HEK293 (cell line): ENCODE results near the gene BHLHE41.
A peak's percentile ranks its signal among the peaks of the same experiment; 100 is the strongest.

Experiments used
- CTCF ChIA-PET: fragments of 350-600 bp; formaldehyde crosslinking; extraction: SDS; loops from one replicate; lab custom pipeline; 2021; ENCODE audit warnings: antibody characterized with exemption; lab: Yijun Ruan, JAX
- POLR2A ChIA-PET: fragments of 300-600 bp; formaldehyde crosslinking; extraction: SDS; loops from one replicate; lab custom pipeline; 2020; ENCODE audit warnings: antibody characterized with exemption, inconsistent platforms; lab: Yijun Ruan, JAX
- H3K27ac ChIP-seq: fragments of 200-500 bp; sonication (Bioruptor generic); 2 replicates; pipeline ENCODE4 v1.5.1; 2014; ENCODE audit warnings: low read depth, low read length, control low read depth, inconsistent platforms; ENCODE audit errors: extremely low read depth
- H3K36me3 ChIP-seq, 2 experiments: fragments of 200-500 bp in 1 of 2; sonication (Bioruptor generic) in 1 of 2; 1 replicate in 1 of 2; 2 replicates in 1 of 2; pipeline ENCODE4 v1.5.1; 2014 to 2017; ENCODE audit warnings: inconsistent platforms in 2 of 2, low read length in 2 of 2; ENCODE audit not compliant: control insufficient read depth in 2 of 2, insufficient read depth in 1 of 2
- H3K4me1 ChIP-seq: fragments of 200-500 bp; sonication (Bioruptor generic); 2 replicates; pipeline ENCODE4 v1.5.1; 2014; ENCODE audit warnings: mild to moderate bottlenecking, low read length, inconsistent platforms; ENCODE audit not compliant: control insufficient read depth, insufficient read depth
- H3K4me3 ChIP-seq: 2 replicates; pipeline ENCODE4 v1.5.1; 2011; ENCODE audit warnings: low read depth, mild to moderate bottlenecking, control low read depth, low read length, moderate library complexity
- H3K9me3 ChIP-seq: fragments of 200-500 bp; sonication (Bioruptor generic); 2 replicates; pipeline ENCODE4 v1.5.1; 2014; ENCODE audit warnings: low read depth, low read length, inconsistent platforms; ENCODE audit not compliant: control insufficient read depth, insufficient read depth
- INSM2 ChIP-seq: fragments of 450-650 bp; formaldehyde crosslinking; IDR thresholded peaks from 2 replicates; pipeline ENCODE4 v1.5.1; 2016; ENCODE audit warnings: missing biosample characterization, missing genetic modification characterization
- SETDB1 ChIP-seq: IDR thresholded peaks from one replicate; pipeline ENCODE4 v1.6.1; 2017; ENCODE audit warnings: mild to moderate bottlenecking, low read length, moderate library complexity, mixed read lengths; ENCODE audit not compliant: insufficient read length
- SP2 ChIP-seq: fragments of 450-650 bp; formaldehyde crosslinking; IDR thresholded peaks from 2 replicates; pipeline ENCODE4 v1.5.1; 2016; ENCODE audit warnings: missing biosample characterization, missing genetic modification characterization
- ZBTB10 ChIP-seq: fragments of 450-650 bp; formaldehyde crosslinking; IDR thresholded peaks from 2 replicates; pipeline ENCODE4 v1.5.1; 2016; ENCODE audit warnings: missing biosample characterization, missing genetic modification characterization
- ZBTB20 ChIP-seq: fragments of 450-650 bp; formaldehyde crosslinking; IDR thresholded peaks from 2 replicates; pipeline ENCODE4 v1.5.1; 2016; ENCODE audit warnings: missing biosample characterization, missing genetic modification characterization
- ZBTB7A ChIP-seq: fragments of 450-650 bp; formaldehyde crosslinking; IDR thresholded peaks from 2 replicates; pipeline ENCODE4 v1.5.1; 2016; ENCODE audit warnings: low read depth, missing biosample characterization, missing genetic modification characterization
- ZNF138 ChIP-seq: fragments of 450-650 bp; formaldehyde crosslinking; IDR thresholded peaks from 2 replicates; pipeline ENCODE4 v1.5.1; 2016; ENCODE audit warnings: missing biosample characterization, missing genetic modification characterization, borderline replicate concordance
- ZNF19 ChIP-seq: fragments of 450-650 bp; formaldehyde crosslinking; IDR thresholded peaks from 2 replicates; pipeline ENCODE4; 2016; ENCODE audit warnings: missing biosample characterization, missing genetic modification characterization, low read depth
- ZNF311 ChIP-seq: fragments of 450-650 bp; formaldehyde crosslinking; IDR thresholded peaks from 2 replicates; pipeline ENCODE4 v1.5.1; 2017; ENCODE audit warnings: missing biosample characterization, missing genetic modification characterization, borderline replicate concordance
- ZNF366 ChIP-seq: fragments of 450-650 bp; formaldehyde crosslinking; conservative IDR thresholded peaks from 2 replicates; pipeline ENCODE4 v1.5.1; 2016; ENCODE audit warnings: missing biosample characterization, missing genetic modification characterization
- ZNF394 ChIP-seq: fragments of 450-650 bp; formaldehyde crosslinking; IDR thresholded peaks from 2 replicates; pipeline ENCODE4 v1.5.1; 2016; ENCODE audit warnings: missing biosample characterization, missing genetic modification characterization, mild to moderate bottlenecking, moderate library complexity, borderline replicate concordance
- ZNF449 ChIP-seq: fragments of 450-650 bp; formaldehyde crosslinking; IDR thresholded peaks from 2 replicates; pipeline ENCODE4 v1.5.1; 2017; ENCODE audit warnings: missing biosample characterization, mild to moderate bottlenecking, missing genetic modification characterization, moderate library complexity
- ZNF529 ChIP-seq: fragments of 450-650 bp; formaldehyde crosslinking; IDR thresholded peaks from 2 replicates; pipeline ENCODE4 v1.5.1; 2017; ENCODE audit warnings: missing genetic modification characterization, missing biosample characterization; ENCODE audit not compliant: insufficient replicate concordance
- ZNF549 ChIP-seq: fragments of 450-650 bp; IDR thresholded peaks from 2 replicates; pipeline ENCODE4 v1.5.1; 2018; ENCODE audit warnings: missing biosample characterization, missing genetic modification characterization, mild to moderate bottlenecking, inconsistent platforms, moderate library complexity
- ZNF558 ChIP-seq: fragments of 450-650 bp; formaldehyde crosslinking; IDR thresholded peaks from 2 replicates; pipeline ENCODE4 v1.5.1; 2016; ENCODE audit warnings: missing biosample characterization, missing genetic modification characterization
- ZNF621 ChIP-seq: fragments of 450-650 bp; formaldehyde crosslinking; IDR thresholded peaks from 2 replicates; pipeline ENCODE4 v1.5.1; 2017; ENCODE audit warnings: missing biosample characterization, missing genetic modification characterization
- TF ChIP-seq, protein P1 (sequence below): fragments of 450-650 bp; formaldehyde crosslinking; IDR thresholded peaks from 2 replicates; pipeline ENCODE4 v1.5.1; 2016; ENCODE audit warnings: missing biosample characterization, missing genetic modification characterization, borderline replicate concordance
- TF ChIP-seq, protein P2 (sequence below): fragments of 450-650 bp; formaldehyde crosslinking; IDR thresholded peaks from 2 replicates; pipeline ENCODE4 v1.5.1; 2016; ENCODE audit warnings: missing biosample characterization, missing genetic modification characterization

Gene BHLHE41

DNA sequence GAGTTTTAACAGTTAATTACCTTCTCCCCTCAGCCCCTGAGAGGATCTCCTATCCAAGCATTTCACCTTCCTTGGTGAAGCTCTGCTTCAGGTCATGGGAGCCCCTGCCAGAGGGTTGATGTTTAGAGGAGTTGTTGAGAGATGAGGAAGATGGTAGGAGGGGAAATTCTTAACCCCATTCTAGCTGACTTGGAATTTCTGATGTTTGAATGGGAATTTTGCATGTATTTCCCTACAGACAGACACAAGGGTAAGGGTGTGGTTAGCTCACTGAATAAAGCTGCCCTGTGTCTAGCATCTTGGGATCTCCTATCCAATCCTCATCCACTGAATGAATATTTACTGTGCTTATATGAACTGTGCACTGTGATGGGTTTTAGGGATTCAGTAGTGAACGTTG, 7.1 kb upstream of the BHLHE41 start:
- H3K4me1 ChIP-seq: peaks cover 5% of the 10 kb centered on the region

DNA sequence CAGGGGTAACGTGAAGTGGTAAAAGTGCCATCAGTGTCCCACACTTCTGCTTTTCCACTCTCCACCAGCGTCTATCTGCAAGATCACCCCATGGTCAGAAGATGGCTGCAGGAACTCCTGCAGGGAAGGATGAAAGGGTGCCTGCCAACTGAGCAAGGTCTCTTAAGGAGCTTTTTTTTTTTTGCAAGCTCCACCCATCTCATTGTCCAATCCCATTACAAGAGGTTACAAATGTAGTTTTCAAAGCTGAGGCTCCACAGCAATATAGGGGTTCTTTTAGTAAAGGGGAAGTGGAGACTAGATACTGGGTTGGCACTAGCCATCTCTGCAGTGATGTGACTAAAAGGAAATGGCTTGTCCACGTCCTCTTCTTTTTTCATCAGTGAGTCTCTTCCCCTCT, 5.9 kb upstream of the BHLHE41 start:
- no peaks in the 10 kb centered on the region for H3K9me3 ChIP-seq
- TF ChIP-seq ZNF449 (no peak), ZNF138 (no peak), SETDB1 (no peak), ZNF311 (no peak), ZNF366 (tag by site-specific recombination) (no peak), ZNF529 (no peak), ZNF394 (tag by site-specific recombination) (no peak), ZBTB10 (tag by site-specific recombination) (no peak), ZNF558 (tag by site-specific recombination) (no peak), INSM2 (tag by site-specific recombination) (no peak), SP2 (tag by site-specific recombination) (no peak)
- TF ChIP-seq, all 188 proteins: peak for 0
- CTCF ChIA-PET: no interaction called here
- POLR2A ChIA-PET: no interaction called here
- Histone ChIP-seq H3K4me1 (peaks cover 8% of the 10 kb centered on the region), H3K36me3 (no peaks in the 10 kb centered on the region), H3K27ac (no peak overlapping the region), H3K4me3 (no peak overlapping the region)

More for the DNA sequence above, 7.1 kb upstream of the BHLHE41 start:
- H3K9me3 ChIP-seq: no peaks in the 10 kb centered on the region
- H3K27ac ChIP-seq: no peak overlapping the region
- ChIA-PET CTCF (no interaction called here), POLR2A (no interaction called here)
- TF ChIP-seq ZNF621 (tag by site-specific recombination) (no peak), ZBTB20 (tag by site-specific recombination) (no peak), ZNF549 (tag by site-specific recombination) (0 out of 2 replicates have a peak, but pooled peaks have one; percentile 5), ZBTB7A (no peak), ZNF19 (tag by site-specific recombination) (no peak)
- TF ChIP-seq, protein P1, sequence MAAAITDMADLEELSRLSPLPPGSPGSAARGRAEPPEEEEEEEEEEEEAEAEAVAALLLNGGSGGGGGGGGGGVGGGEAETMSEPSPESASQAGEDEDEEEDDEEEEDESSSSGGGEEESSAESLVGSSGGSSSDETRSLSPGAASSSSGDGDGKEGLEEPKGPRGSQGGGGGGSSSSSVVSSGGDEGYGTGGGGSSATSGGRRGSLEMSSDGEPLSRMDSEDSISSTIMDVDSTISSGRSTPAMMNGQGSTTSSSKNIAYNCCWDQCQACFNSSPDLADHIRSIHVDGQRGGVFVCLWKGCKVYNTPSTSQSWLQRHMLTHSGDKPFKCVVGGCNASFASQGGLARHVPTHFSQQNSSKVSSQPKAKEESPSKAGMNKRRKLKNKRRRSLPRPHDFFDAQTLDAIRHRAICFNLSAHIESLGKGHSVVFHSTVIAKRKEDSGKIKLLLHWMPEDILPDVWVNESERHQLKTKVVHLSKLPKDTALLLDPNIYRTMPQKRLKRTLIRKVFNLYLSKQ (tag by site-specific recombination): no peak
- TF ChIP-seq, protein P2, sequence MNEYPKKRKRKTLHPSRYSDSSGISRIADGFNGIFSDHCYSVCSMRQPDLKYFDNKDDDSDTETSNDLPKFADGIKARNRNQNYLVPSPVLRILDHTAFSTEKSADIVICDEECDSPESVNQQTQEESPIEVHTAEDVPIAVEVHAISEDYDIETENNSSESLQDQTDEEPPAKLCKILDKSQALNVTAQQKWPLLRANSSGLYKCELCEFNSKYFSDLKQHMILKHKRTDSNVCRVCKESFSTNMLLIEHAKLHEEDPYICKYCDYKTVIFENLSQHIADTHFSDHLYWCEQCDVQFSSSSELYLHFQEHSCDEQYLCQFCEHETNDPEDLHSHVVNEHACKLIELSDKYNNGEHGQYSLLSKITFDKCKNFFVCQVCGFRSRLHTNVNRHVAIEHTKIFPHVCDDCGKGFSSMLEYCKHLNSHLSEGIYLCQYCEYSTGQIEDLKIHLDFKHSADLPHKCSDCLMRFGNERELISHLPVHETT (tag by site-specific recombination): no peak
- H3K36me3 ChIP-seq: no peaks in the 10 kb centered on the region
- no peak overlapping the region for H3K4me3 ChIP-seq
